ENCODE data around the gene RABEPK.
A peak's percentile ranks its signal among the peaks of the same experiment; 100 is the strongest.
"Not testable (repeated sequence)": the region's sequence is repeated elsewhere in the genome, so short reads cannot be mapped to it uniquely, and the experiment has no call there.

RABEPK gene

GRCh38 chr9:125235804-125236519, 35.6 kb downstream of the RABEPK start:
- Histone ChIP-seq H3K27ac (no peak overlapping the region), H3K4me3 (peak overlapping the region; percentile 11)
- no peak for DNase-seq (ENCODE audit: low spot score)
- TF ChIP-seq CTCF (IDR thresholded peaks at IDR 0.05) = no peak

- peak overlapping the region; percentile 90 for H3K4me3 ChIP-seq
- not testable (repeated sequence) for DNase-seq (ENCODE audit: low spot score); H3K27ac ChIP-seq
Observed at GRCh38 chr9:125236520-125237159, 36.3 kb downstream of the RABEPK start.

- H3K27ac ChIP-seq = no peak overlapping the region
- H3K4me3 ChIP-seq = peak overlapping the region; percentile 90
- no peak for TF ChIP-seq CTCF (IDR thresholded peaks at IDR 0.05)
- DNase-seq (ENCODE audit: low spot score) = no peak
Observed at GRCh38 chr9:125238127-125238914, 38.0 kb downstream of the RABEPK start.

GRCh38 chr9:125238915-125239446, 38.6 kb downstream of the RABEPK start:
- TF ChIP-seq CTCF (IDR thresholded peaks at IDR 0.05) = no peak
- no peak overlapping the region for H3K27ac ChIP-seq

GRCh38 chr9:125239631-125240597, 39.6 kb downstream of the RABEPK start:
- Histone ChIP-seq H3K4me3 (peak overlapping the region; percentile 90), H3K27ac (peak overlapping the region; percentile 94 to 97)
- no peak for DNase-seq (ENCODE audit: low spot score)
- no peak for TF ChIP-seq CTCF (IDR thresholded peaks at IDR 0.05)

More at GRCh38 chr9:125238915-125239446, 38.6 kb downstream of the RABEPK start:
- no peak for DNase-seq (ENCODE audit: low spot score)
- peak overlapping the region; percentile 90 for H3K4me3 ChIP-seq

- no peak for TF ChIP-seq CTCF (IDR thresholded peaks at IDR 0.05)
- DNase-seq (ENCODE audit: low spot score) = no peak
Observed at GRCh38 chr9:125240649-125240999, 40.3 kb downstream of the RABEPK start.

More at GRCh38 chr9:125240649-125240999, 40.3 kb downstream of the RABEPK start:
- Histone ChIP-seq H3K4me3 (peak overlapping the region; percentile 90), H3K27ac (peak overlapping the region; percentile 94 to 97)
